ENCODE data around the gene PEX10.
A peak's percentile ranks its signal among the peaks of the same experiment; 100 is the strongest.

The PEX10 gene

GRCh38 chr1:2446394-2446793, 34.0 kb upstream of the PEX10 start:
- TF ChIP-seq EP300 (IDR thresholded peaks at IDR 0.05; ENCODE audit: borderline replicate concordance) (no peak), MAX (IDR thresholded peaks at IDR 0.05) (no peak), ZBTB7A (IDR thresholded peaks at IDR 0.05; ENCODE audit: low read depth) (no peak), FOXM1 (IDR thresholded peaks at IDR 0.05; ENCODE audit: borderline replicate concordance, low read depth) (no peak), CREB1 (IDR thresholded peaks at IDR 0.05; ENCODE audit: low read depth) (no peak), NFIC (IDR thresholded peaks at IDR 0.05) (no peak), TCF12 (IDR thresholded peaks at IDR 0.05; ENCODE audit: low read depth) (no peak), RAD21 (IDR thresholded peaks at IDR 0.05; ENCODE audit: low read depth) (no peak), TAF1 (IDR thresholded peaks at IDR 0.05; ENCODE audit: low read depth) (no peak), USF1 (IDR thresholded peaks at IDR 0.05) (no peak), EGR1 (IDR thresholded peaks at IDR 0.05) (no peak), REST (IDR thresholded peaks at IDR 0.05; ENCODE audit: low read depth) (no peak), YY1 (IDR thresholded peaks at IDR 0.05; ENCODE audit: low read depth) (no peak), TEAD4 (IDR thresholded peaks at IDR 0.05) (no peak), CEBPB (IDR thresholded peaks at IDR 0.05) (no peak)

GRCh38 chr1:2445823-2446215, 33.5 kb upstream of the PEX10 start:
- TF ChIP-seq TCF12 (IDR thresholded peaks at IDR 0.05; ENCODE audit: low read depth) = no peak
- no peak for TF ChIP-seq USF1 (IDR thresholded peaks at IDR 0.05)
- TF ChIP-seq FOXM1 (IDR thresholded peaks at IDR 0.05; ENCODE audit: borderline replicate concordance, low read depth) = no peak
- no peak for TF ChIP-seq RAD21 (IDR thresholded peaks at IDR 0.05; ENCODE audit: low read depth)
- TF ChIP-seq YY1 (IDR thresholded peaks at IDR 0.05; ENCODE audit: low read depth) = no peak
- TF ChIP-seq CEBPB (IDR thresholded peaks at IDR 0.05) = no peak
- no peak for TF ChIP-seq TAF1 (IDR thresholded peaks at IDR 0.05; ENCODE audit: low read depth)
- TF ChIP-seq NFIC (IDR thresholded peaks at IDR 0.05) = no peak
- TF ChIP-seq ZBTB7A (IDR thresholded peaks at IDR 0.05; ENCODE audit: low read depth) = no peak
- no peak for TF ChIP-seq REST (IDR thresholded peaks at IDR 0.05; ENCODE audit: low read depth)
- TF ChIP-seq TEAD4 (IDR thresholded peaks at IDR 0.05) = no peak
- TF ChIP-seq EGR1 (IDR thresholded peaks at IDR 0.05) = no peak
- no peak for TF ChIP-seq EP300 (IDR thresholded peaks at IDR 0.05; ENCODE audit: borderline replicate concordance)
- TF ChIP-seq CREB1 (IDR thresholded peaks at IDR 0.05; ENCODE audit: low read depth) = no peak
- no peak for TF ChIP-seq MAX (IDR thresholded peaks at IDR 0.05)

- TF ChIP-seq TEAD4 (IDR thresholded peaks at IDR 0.05) (no peak), MAX (IDR thresholded peaks at IDR 0.05) (0 out of 2 replicates have a peak, but pooled peaks have one; percentile 44)
Measured at GRCh38 chr1:2445162-2445822, 32.9 kb upstream of the PEX10 start.

- no peak for TF ChIP-seq EP300 (IDR thresholded peaks at IDR 0.05; ENCODE audit: borderline replicate concordance)
- no peak for TF ChIP-seq MAX (IDR thresholded peaks at IDR 0.05)
- TF ChIP-seq REST (IDR thresholded peaks at IDR 0.05; ENCODE audit: low read depth) = no peak
- no peak for TF ChIP-seq ZBTB7A (IDR thresholded peaks at IDR 0.05; ENCODE audit: low read depth)
- TF ChIP-seq EGR1 (IDR thresholded peaks at IDR 0.05) = no peak
- no peak for TF ChIP-seq CREB1 (IDR thresholded peaks at IDR 0.05; ENCODE audit: low read depth)
- TF ChIP-seq CEBPB (IDR thresholded peaks at IDR 0.05) = no peak
- TF ChIP-seq YY1 (IDR thresholded peaks at IDR 0.05; ENCODE audit: low read depth) = no peak
- no peak for TF ChIP-seq RAD21 (IDR thresholded peaks at IDR 0.05; ENCODE audit: low read depth)
- TF ChIP-seq NFIC (IDR thresholded peaks at IDR 0.05) = no peak
- TF ChIP-seq TAF1 (IDR thresholded peaks at IDR 0.05; ENCODE audit: low read depth) = no peak
- TF ChIP-seq FOXM1 (IDR thresholded peaks at IDR 0.05; ENCODE audit: borderline replicate concordance, low read depth) = no peak
- no peak for TF ChIP-seq USF1 (IDR thresholded peaks at IDR 0.05)
- TF ChIP-seq TEAD4 (IDR thresholded peaks at IDR 0.05) = no peak
- no peak for TF ChIP-seq TCF12 (IDR thresholded peaks at IDR 0.05; ENCODE audit: low read depth)
Measured at GRCh38 chr1:2444138-2444591, 31.8 kb upstream of the PEX10 start.

Measured in Ishikawa (cell line).